ENCODE data around the gene HYCC1. TPM values are rescaled to one million over a fixed set of nuclear protein-coding genes. Genes with fewer than 3 reads are reported as not detected.

The HYCC1 gene
- total and polyA plus RNA-seq, 2 experiments from 2014 or later: 21.0 to 99.3 TPM

DNA sequence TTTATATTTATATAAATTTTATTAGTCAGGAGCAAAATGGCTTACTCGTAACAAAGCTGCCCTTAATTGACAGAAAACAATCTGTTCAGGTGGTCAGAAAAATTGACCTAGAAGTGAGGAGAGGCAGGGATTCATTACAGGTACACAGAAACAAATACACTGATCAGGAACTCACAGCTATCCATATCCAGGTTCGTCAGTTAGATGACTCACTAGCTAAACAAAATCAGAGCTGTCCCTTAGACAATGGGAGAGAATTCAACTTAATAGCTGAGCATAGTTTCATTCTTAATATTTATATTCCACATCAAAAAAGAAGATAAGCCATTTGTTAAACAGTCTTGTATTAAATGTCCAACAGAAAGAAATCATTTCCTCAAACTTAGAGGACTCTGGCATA, 41.7 kb downstream of the HYCC1 start:
- H3K4me1 ChIP-seq (ENCODE audit: low read depth): no peaks in the 10 kb centered on the region
- TF ChIP-seq, protein P1, sequence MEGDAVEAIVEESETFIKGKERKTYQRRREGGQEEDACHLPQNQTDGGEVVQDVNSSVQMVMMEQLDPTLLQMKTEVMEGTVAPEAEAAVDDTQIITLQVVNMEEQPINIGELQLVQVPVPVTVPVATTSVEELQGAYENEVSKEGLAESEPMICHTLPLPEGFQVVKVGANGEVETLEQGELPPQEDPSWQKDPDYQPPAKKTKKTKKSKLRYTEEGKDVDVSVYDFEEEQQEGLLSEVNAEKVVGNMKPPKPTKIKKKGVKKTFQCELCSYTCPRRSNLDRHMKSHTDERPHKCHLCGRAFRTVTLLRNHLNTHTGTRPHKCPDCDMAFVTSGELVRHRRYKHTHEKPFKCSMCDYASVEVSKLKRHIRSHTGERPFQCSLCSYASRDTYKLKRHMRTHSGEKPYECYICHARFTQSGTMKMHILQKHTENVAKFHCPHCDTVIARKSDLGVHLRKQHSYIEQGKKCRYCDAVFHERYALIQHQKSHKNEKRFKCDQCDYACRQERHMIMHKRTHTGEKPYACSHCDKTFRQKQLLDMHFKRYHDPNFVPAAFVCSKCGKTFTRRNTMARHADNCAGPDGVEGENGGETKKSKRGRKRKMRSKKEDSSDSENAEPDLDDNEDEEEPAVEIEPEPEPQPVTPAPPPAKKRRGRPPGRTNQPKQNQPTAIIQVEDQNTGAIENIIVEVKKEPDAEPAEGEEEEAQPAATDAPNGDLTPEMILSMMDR (IDR thresholded peaks at IDR 0.05; ENCODE audit: low read depth, low read length): no peak
- no peak overlapping the region for H3K4me3 ChIP-seq
- H3K27me3 ChIP-seq: no peaks in the 10 kb centered on the region
- no peaks in the 10 kb centered on the region for H3K9me3 ChIP-seq (ENCODE audit: low read depth)
- peaks cover 4% of the 10 kb centered on the region for H3K36me3 ChIP-seq
- no peak for DNase-seq (ENCODE audit: low read depth in 1 of 2, low spot score in 1 of 2)
- no peak overlapping the region for H3K27ac ChIP-seq

- Histone ChIP-seq H3K4me3 (no peak overlapping the region), H3K9me3 (ENCODE audit: low read depth) (no peaks in the 10 kb centered on the region), H3K27me3 (no peaks in the 10 kb centered on the region), H3K36me3 (peaks cover 14% of the 10 kb centered on the region), H3K27ac (no peak overlapping the region), H3K4me1 (ENCODE audit: low read depth) (no peaks in the 10 kb centered on the region)
- TF ChIP-seq, protein P1 (IDR thresholded peaks at IDR 0.05; ENCODE audit: low read depth, low read length): no peak
- no peak for DNase-seq (ENCODE audit: low read depth in 1 of 2, low spot score in 1 of 2)
Measured at GRCh38 chr7:22969010-22969431, 44.9 kb downstream of the HYCC1 start.

Other genes with a start within 250 kb of the HYCC1 start
- 58.7 and 113 TPM in 2 replicates for gene TOMM7, start 191.3 kb downstream of the HYCC1 start, total RNA-seq
- 317 and 390 TPM in 2 replicates for gene TOMM7, start 191.3 kb downstream of the HYCC1 start, polyA plus RNA-seq
- 31.6 and 47.1 TPM in 2 replicates for gene KLHL7, start 91.7 kb upstream of the HYCC1 start, total RNA-seq
- gene KLHL7, start 91.7 kb upstream of the HYCC1 start, polyA plus RNA-seq: 33.4 and 46.1 TPM in 2 replicates
- 27.3 and 28.2 TPM in 2 replicates for gene NUP42, start 167.9 kb upstream of the HYCC1 start, total RNA-seq
- gene NUP42, start 167.9 kb upstream of the HYCC1 start, polyA plus RNA-seq: 26.5 and 34.0 TPM in 2 replicates
- 0.39 TPM in 1 of 2 replicates, not detected in the other for gene GPNMB, start 232.6 kb upstream of the HYCC1 start, total RNA-seq
- gene GPNMB, start 232.6 kb upstream of the HYCC1 start, polyA plus RNA-seq: 1.3 and 1.6 TPM in 2 replicates

Data from cardiac muscle cell (in vitro differentiated cells and primary cell).